Liver (tissue), 9 donors: ENCODE data around the gene LRRN4CL. TPM values are rescaled to one million over a fixed set of nuclear protein-coding genes. Genes with fewer than 3 reads are reported as not detected.
"Not testable (repeated sequence)": the region's sequence is repeated elsewhere in the genome, so short reads cannot be mapped to it uniquely, and the experiment has no call there.

Experiments
- DNase-seq: peaks from one replicate; pipeline ENCODE4 v3.0.0-alpha.2; 2017; ENCODE audit warnings: low spot score
- H3K27ac ChIP-seq, 2 donors: one replicate each; pipeline ENCODE4 v1.7.0; 2013; ENCODE audit warnings: inconsistent platforms in 2 of 2, low read length in 2 of 2, control low read depth in 1 of 2, low read depth in 1 of 2, mild to moderate bottlenecking in 1 of 2
- H3K27me3 ChIP-seq, 4 donors: one replicate each; pipeline versions ENCODE4 v1.6.1 to v1.7.0; 2013; ENCODE audit warnings: low read length in 3 of 4, inconsistent platforms in 1 of 4, mild to moderate bottlenecking in 1 of 4, moderate library complexity in 1 of 4; ENCODE audit not compliant: control insufficient read depth in 4 of 4, insufficient read depth in 4 of 4
- H3K36me3 ChIP-seq, 4 donors: one replicate each; pipeline versions ENCODE4 v1.6.1 to v1.7.0; 2013; ENCODE audit warnings: low read length in 3 of 4, mild to moderate bottlenecking in 3 of 4, low read depth in 1 of 4, moderate library complexity in 1 of 4; ENCODE audit not compliant: control insufficient read depth in 4 of 4, insufficient read depth in 3 of 4
- H3K4me1 ChIP-seq, 4 donors: one replicate each; pipeline versions ENCODE4 v1.6.1 to v1.7.0; 2013; ENCODE audit warnings: low read length in 3 of 4, mild to moderate bottlenecking in 3 of 4, moderate library complexity in 1 of 4; ENCODE audit not compliant: control insufficient read depth in 4 of 4, insufficient read depth in 4 of 4
- H3K4me3 ChIP-seq, 3 donors: one replicate each; pipeline versions ENCODE4 v1.6.1 to v1.7.0; 2013; ENCODE audit warnings: low read length in 3 of 3, control low read depth in 1 of 3, low read depth in 1 of 3, mild to moderate bottlenecking in 1 of 3
- H3K9ac ChIP-seq, 2 donors: one replicate each; pipeline ENCODE4 v1.7.0; 2013; ENCODE audit warnings: low read length in 2 of 2, mild to moderate bottlenecking in 2 of 2, moderate library complexity in 2 of 2, control low read depth in 1 of 2, low read depth in 1 of 2
- H3K9me3 ChIP-seq, 4 donors: one replicate each; pipeline versions ENCODE4 v1.6.1 to v1.7.0; 2013; ENCODE audit warnings: low read length in 3 of 4; ENCODE audit not compliant: control insufficient read depth in 4 of 4
- ATF3 ChIP-seq: IDR thresholded peaks from 2 replicates; pipeline ENCODE4 v1.6.1; 2016; ENCODE audit warnings: antibody characterized with exemption
- CTCF ChIP-seq: fragments of 150-350 bp; IDR thresholded peaks from 2 replicates; pipeline ENCODE4 v1.5.1; 2017; ENCODE audit warnings: improper control_type of control experiment, low read depth, low read length; ENCODE audit not compliant: missing input control
- EGR1 ChIP-seq, 2 donors: IDR thresholded peaks; 2 replicates each; pipeline ENCODE4 v1.6.1; 2016 to 2018; ENCODE audit warnings: antibody characterized with exemption in 2 of 2, low read depth in 2 of 2
- FOXA1 ChIP-seq: IDR thresholded peaks from 2 replicates; pipeline ENCODE4 v1.6.1; 2016; ENCODE audit warnings: antibody characterized with exemption
- FOXA2 ChIP-seq: IDR thresholded peaks from 2 replicates; pipeline ENCODE4 v1.6.1; 2016; ENCODE audit warnings: antibody characterized with exemption
- GABPA ChIP-seq, 2 donors: IDR thresholded peaks in 1 of 2; conservative IDR thresholded peaks in 1 of 2; 2 replicates each; pipeline ENCODE4 v1.6.1; 2016; ENCODE audit warnings: antibody characterized with exemption in 2 of 2, mild to moderate bottlenecking in 1 of 2, moderate library complexity in 1 of 2
- HNF4A ChIP-seq, 2 donors: conservative IDR thresholded peaks; 2 replicates each; pipeline ENCODE4 v1.6.1; 2016; ENCODE audit warnings: antibody characterized with exemption in 2 of 2, mild to moderate bottlenecking in 2 of 2
- HNF4G ChIP-seq: IDR thresholded peaks from 2 replicates; pipeline ENCODE4 v1.6.1; 2016; ENCODE audit warnings: antibody characterized with exemption
- JUND ChIP-seq, 2 donors: IDR thresholded peaks; 2 replicates each; pipeline ENCODE4 v1.6.1; 2016; ENCODE audit warnings: antibody characterized with exemption in 2 of 2
- MAX ChIP-seq: IDR thresholded peaks from 2 replicates; pipeline ENCODE4 v1.6.1; 2016; ENCODE audit warnings: antibody characterized with exemption
- NR2F2 ChIP-seq: IDR thresholded peaks from 2 replicates; pipeline ENCODE4 v1.6.1; 2016; ENCODE audit warnings: antibody characterized with exemption
- RAD21 ChIP-seq, 2 donors: IDR thresholded peaks; 2 replicates each; pipeline ENCODE4 v1.6.1; 2016; ENCODE audit warnings: antibody characterized with exemption in 2 of 2, mild to moderate bottlenecking in 2 of 2
- REST ChIP-seq: IDR thresholded peaks from 2 replicates; pipeline ENCODE4 v1.6.1; 2016; ENCODE audit warnings: antibody characterized with exemption, mild to moderate bottlenecking
- RXRA ChIP-seq, 2 donors: IDR thresholded peaks; 2 replicates each; pipeline ENCODE4 v1.6.1; 2017 to 2018; ENCODE audit warnings: antibody characterized with exemption in 2 of 2, mild to moderate bottlenecking in 1 of 2
- SP1 ChIP-seq: IDR thresholded peaks from 2 replicates; pipeline ENCODE4 v1.6.1; 2018; ENCODE audit warnings: antibody characterized with exemption, mild to moderate bottlenecking
- TAF1 ChIP-seq: conservative IDR thresholded peaks from 2 replicates; pipeline ENCODE4 v1.6.1; 2016; ENCODE audit warnings: antibody characterized with exemption, mild to moderate bottlenecking
- YY1 ChIP-seq: IDR thresholded peaks from 2 replicates; pipeline ENCODE4 v1.6.1; 2016; ENCODE audit warnings: antibody characterized with exemption, mild to moderate bottlenecking
- WGBS: extraction: QIAGEN DNeasy Blood & Tissue Kit; methylation state at CpG from one replicate; pipeline ENCODE4 v1.1.7; 2013; 5-methylcytosine and 5-hydroxymethylcytosine counted together
- polyA plus RNA-seq, 2 donors: library from polyadenylated mRNA; stranded (reverse) in 1 of 2; unstranded in 1 of 2; fragments of 200-250 nt in 1 of 2; fragments of >200 nt in 1 of 2; fragmentation: Nextera tagmentation in 1 of 2; extraction: Ambion mirVana in 1 of 2; gene quantifications; one replicate each; pipeline versions ENCODE4 v1.2.1 to v1.2.3, GENCODE V29; 2013 to 2015
- total RNA-seq, 2 donors: library from RNA; depleted of rRNA; stranded (reverse); fragments of >200 nt; gene quantifications; one replicate each; pipeline ENCODE4 v1.2.3, GENCODE V29; 2014
- TF ChIP-seq, protein P1 (sequence below): IDR thresholded peaks from 2 replicates; pipeline ENCODE4 v1.6.1; 2016; ENCODE audit warnings: antibody characterized with exemption
- donor health status: healthy.
- donor health status: healthy.
- donor health status: healthy.
- donor health status: healthy.
- donor health status: healthy.

Gene LRRN4CL
- total and polyA plus RNA-seq, 4 donors = 0.06 to 0.08 TPM; not detected in 2

DNA sequence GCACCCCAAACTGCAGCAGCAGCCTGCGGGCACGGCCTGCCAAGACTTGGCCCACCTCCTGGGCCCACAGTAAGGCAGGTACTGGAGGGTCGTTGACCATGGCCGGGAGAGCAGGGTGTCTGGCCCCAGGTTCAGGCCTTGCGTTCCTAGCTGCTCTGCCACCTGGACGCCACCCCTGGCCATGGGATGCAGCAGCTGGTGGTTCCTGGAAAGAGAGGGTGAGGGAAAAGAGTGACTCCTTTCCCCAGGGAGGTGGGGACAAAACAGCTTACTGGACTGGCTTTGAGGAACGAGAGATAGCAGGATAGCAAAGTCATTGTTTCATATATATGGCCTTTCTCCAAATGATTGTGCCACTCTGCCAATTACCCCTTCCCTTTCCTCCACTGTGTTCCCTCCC is 16.1 kb upstream of the LRRN4CL start:
- H3K27ac ChIP-seq = peak overlapping the region; percentile 71 to 73

DNA sequence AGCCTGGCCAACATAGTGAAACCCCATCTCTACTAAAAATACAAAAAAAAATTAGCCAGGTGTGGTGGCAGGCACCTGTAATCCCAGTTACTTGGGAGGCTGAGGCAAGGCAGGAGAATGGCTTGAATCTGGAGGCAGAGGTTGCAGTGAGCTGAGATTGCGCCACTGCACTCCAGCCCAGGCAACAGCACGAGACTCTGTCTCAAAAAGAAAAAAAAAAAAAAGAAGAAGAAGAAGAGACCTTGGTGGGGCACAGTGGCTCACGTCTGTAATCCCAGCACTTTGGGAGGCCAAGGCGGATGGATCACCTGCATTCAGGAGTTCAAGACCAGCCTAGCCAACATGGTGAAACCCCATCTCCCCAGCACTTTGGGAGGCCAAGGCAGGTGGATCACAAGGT is 14.6 kb upstream of the LRRN4CL start:
- H3K27me3 ChIP-seq, H3K9ac ChIP-seq, H3K36me3 ChIP-seq, H3K4me3 ChIP-seq, H3K27ac ChIP-seq, H3K9me3 ChIP-seq, DNase-seq: not testable (repeated sequence)
- 95% methylated on average over 4 of the region's 4 CpGs for WGBS
- peaks cover 10 to 25% (median 22%) of the 10 kb centered on the region in 4 donors for H3K4me1 ChIP-seq

More for the DNA sequence above, 16.1 kb upstream of the LRRN4CL start:
- TF ChIP-seq TAF1 (no peak), HNF4G (no peak), JUND (IDR thresholded peaks at IDR 0.05) (no peak), FOXA2 (no peak), YY1 (no peak), SP1 (no peak), REST (no peak), EGR1 (IDR thresholded peaks at IDR 0.05; ENCODE audit: low read depth in 2 of 2) (no peak), NR2F2 (no peak), HNF4A (conservative IDR thresholded peaks at IDR 0.05) (no peak), RXRA (IDR thresholded peaks at IDR 0.05) (no peak), RAD21 (IDR thresholded peaks at IDR 0.05) (no peak), FOXA1 (no peak), MAX (no peak), ATF3 (no peak), GABPA (IDR thresholded peaks at IDR 0.05 in 1 of 2, conservative IDR thresholded peaks at IDR 0.05 in 1 of 2) (no peak), CTCF (no peak)
- TF ChIP-seq, protein P1, sequence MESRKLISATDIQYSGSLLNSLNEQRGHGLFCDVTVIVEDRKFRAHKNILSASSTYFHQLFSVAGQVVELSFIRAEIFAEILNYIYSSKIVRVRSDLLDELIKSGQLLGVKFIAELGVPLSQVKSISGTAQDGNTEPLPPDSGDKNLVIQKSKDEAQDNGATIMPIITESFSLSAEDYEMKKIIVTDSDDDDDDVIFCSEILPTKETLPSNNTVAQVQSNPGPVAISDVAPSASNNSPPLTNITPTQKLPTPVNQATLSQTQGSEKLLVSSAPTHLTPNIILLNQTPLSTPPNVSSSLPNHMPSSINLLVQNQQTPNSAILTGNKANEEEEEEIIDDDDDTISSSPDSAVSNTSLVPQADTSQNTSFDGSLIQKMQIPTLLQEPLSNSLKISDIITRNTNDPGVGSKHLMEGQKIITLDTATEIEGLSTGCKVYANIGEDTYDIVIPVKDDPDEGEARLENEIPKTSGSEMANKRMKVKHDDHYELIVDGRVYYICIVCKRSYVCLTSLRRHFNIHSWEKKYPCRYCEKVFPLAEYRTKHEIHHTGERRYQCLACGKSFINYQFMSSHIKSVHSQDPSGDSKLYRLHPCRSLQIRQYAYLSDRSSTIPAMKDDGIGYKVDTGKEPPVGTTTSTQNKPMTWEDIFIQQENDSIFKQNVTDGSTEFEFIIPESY = no peak
- Histone ChIP-seq H3K36me3 (peaks cover 0 to 3% (median 0%) of the 10 kb centered on the region in 4 donors), H3K4me1 (peaks cover 12 to 36% (median 30%) of the 10 kb centered on the region in 4 donors), H3K9me3 (no peaks in the 10 kb centered on the region), H3K27me3 (no peaks in the 10 kb centered on the region), H3K4me3 (peak overlapping the region in 2 of 3 donors; percentile 66 to 83), H3K9ac (peak overlapping the region; percentile 27 to 52)
- DNase-seq = no peak
- WGBS = 60% methylated on average over 7 of the region's 7 CpGs
